IPS-NIHi7 (cell line): ENCODE measurements around the gene CRHR2.

ENCODE experiments used
- DNase-seq: peaks from one replicate; pipeline ENCODE4 v3.0.0; 2012; ENCODE audit warnings: mixed read lengths; ENCODE audit errors: extremely low spot score

The CRHR2 gene

GRCh38 chr7:30618080-30618676, 64.1 kb downstream of the CRHR2 start:
- no peak for DNase-seq

GRCh38 chr7:30617359-30617758, 64.9 kb downstream of the CRHR2 start:
- DNase-seq: no peak

DNA sequence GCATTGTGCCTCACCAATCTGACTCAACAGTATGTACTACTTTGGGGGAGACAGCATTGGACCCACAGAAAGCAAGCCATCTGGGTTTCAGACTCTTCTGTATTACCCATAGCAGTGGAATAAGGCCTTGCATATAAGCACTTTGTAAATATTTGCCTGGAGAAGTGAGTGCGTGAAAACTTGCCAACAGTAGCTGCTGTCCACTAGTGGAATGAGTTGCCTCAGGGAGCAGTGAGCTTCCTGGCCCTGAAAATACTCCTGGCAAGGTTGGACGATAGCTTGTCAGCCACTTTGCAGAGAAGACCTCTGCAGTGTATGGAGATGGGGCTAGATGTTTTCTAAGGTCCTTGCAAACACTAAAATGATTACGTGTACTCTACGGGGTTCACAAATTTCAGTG, 65.9 kb downstream of the CRHR2 start:
- no peak for DNase-seq

- no peak for DNase-seq
These were observed 68.6 kb downstream of the CRHR2 start for GRCh38 chr7:30613366-30614325.

- DNase-seq: no peak
These were observed 69.5 kb downstream of the CRHR2 start for GRCh38 chr7:30612658-30613265.

DNA sequence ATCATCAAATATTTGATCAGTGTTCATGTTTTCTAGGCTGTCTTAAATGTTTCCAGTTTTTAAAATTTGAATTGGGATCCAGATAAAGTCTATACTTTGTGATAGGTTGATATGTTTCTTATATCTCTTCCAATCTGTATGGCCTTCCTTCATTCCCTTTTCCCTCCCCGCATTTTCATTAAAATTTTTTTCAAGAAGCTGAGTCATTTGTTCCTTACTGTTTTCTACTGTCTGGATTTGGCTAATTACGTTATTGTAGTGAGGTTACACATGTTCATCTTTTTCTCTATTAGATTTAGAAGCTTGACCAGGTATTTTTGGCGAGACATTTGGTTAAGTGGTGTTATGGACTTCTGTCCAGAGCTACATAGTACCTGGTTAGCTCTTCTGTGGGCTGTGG, 76.4 kb downstream of the CRHR2 start:
- no peak for DNase-seq

GRCh38 chr7:30604901-30605300, 77.4 kb downstream of the CRHR2 start:
- DNase-seq: no peak
